Liver (tissue), 9 donors: ENCODE data around the gene NDUFS7. TPM values are rescaled to one million over a fixed set of nuclear protein-coding genes. Genes with fewer than 3 reads are reported as not detected.

Experiments
- DNase-seq: peaks from one replicate; pipeline ENCODE4 v3.0.0-alpha.2; 2017; ENCODE audit warnings: low spot score
- H3K27ac ChIP-seq, 2 donors: one replicate each; pipeline ENCODE4 v1.7.0; 2013; ENCODE audit warnings: inconsistent platforms in 2 of 2, low read length in 2 of 2, control low read depth in 1 of 2, low read depth in 1 of 2, mild to moderate bottlenecking in 1 of 2
- H3K27me3 ChIP-seq, 4 donors: one replicate each; pipeline versions ENCODE4 v1.6.1 to v1.7.0; 2013; ENCODE audit warnings: low read length in 3 of 4, inconsistent platforms in 1 of 4, mild to moderate bottlenecking in 1 of 4, moderate library complexity in 1 of 4; ENCODE audit not compliant: control insufficient read depth in 4 of 4, insufficient read depth in 4 of 4
- H3K36me3 ChIP-seq, 4 donors: one replicate each; pipeline versions ENCODE4 v1.6.1 to v1.7.0; 2013; ENCODE audit warnings: low read length in 3 of 4, mild to moderate bottlenecking in 3 of 4, low read depth in 1 of 4, moderate library complexity in 1 of 4; ENCODE audit not compliant: control insufficient read depth in 4 of 4, insufficient read depth in 3 of 4
- H3K4me1 ChIP-seq, 4 donors: one replicate each; pipeline versions ENCODE4 v1.6.1 to v1.7.0; 2013; ENCODE audit warnings: low read length in 3 of 4, mild to moderate bottlenecking in 3 of 4, moderate library complexity in 1 of 4; ENCODE audit not compliant: control insufficient read depth in 4 of 4, insufficient read depth in 4 of 4
- H3K4me3 ChIP-seq, 3 donors: one replicate each; pipeline versions ENCODE4 v1.6.1 to v1.7.0; 2013; ENCODE audit warnings: low read length in 3 of 3, control low read depth in 1 of 3, low read depth in 1 of 3, mild to moderate bottlenecking in 1 of 3
- H3K9ac ChIP-seq, 2 donors: one replicate each; pipeline ENCODE4 v1.7.0; 2013; ENCODE audit warnings: low read length in 2 of 2, mild to moderate bottlenecking in 2 of 2, moderate library complexity in 2 of 2, control low read depth in 1 of 2, low read depth in 1 of 2
- H3K9me3 ChIP-seq, 4 donors: one replicate each; pipeline versions ENCODE4 v1.6.1 to v1.7.0; 2013; ENCODE audit warnings: low read length in 3 of 4; ENCODE audit not compliant: control insufficient read depth in 4 of 4
- EGR1 ChIP-seq, 2 donors: IDR thresholded peaks; 2 replicates each; pipeline ENCODE4 v1.6.1; 2016 to 2018; ENCODE audit warnings: antibody characterized with exemption in 2 of 2, low read depth in 2 of 2
- FOXA2 ChIP-seq: IDR thresholded peaks from 2 replicates; pipeline ENCODE4 v1.6.1; 2016; ENCODE audit warnings: antibody characterized with exemption
- GABPA ChIP-seq, 2 donors: IDR thresholded peaks in 1 of 2; conservative IDR thresholded peaks in 1 of 2; 2 replicates each; pipeline ENCODE4 v1.6.1; 2016; ENCODE audit warnings: antibody characterized with exemption in 2 of 2, mild to moderate bottlenecking in 1 of 2, moderate library complexity in 1 of 2
- HNF4G ChIP-seq: IDR thresholded peaks from 2 replicates; pipeline ENCODE4 v1.6.1; 2016; ENCODE audit warnings: antibody characterized with exemption
- NR2F2 ChIP-seq: IDR thresholded peaks from 2 replicates; pipeline ENCODE4 v1.6.1; 2016; ENCODE audit warnings: antibody characterized with exemption
- RAD21 ChIP-seq, 2 donors: IDR thresholded peaks; 2 replicates each; pipeline ENCODE4 v1.6.1; 2016; ENCODE audit warnings: antibody characterized with exemption in 2 of 2, mild to moderate bottlenecking in 2 of 2
- REST ChIP-seq: IDR thresholded peaks from 2 replicates; pipeline ENCODE4 v1.6.1; 2016; ENCODE audit warnings: antibody characterized with exemption, mild to moderate bottlenecking
- RXRA ChIP-seq, 2 donors: IDR thresholded peaks; 2 replicates each; pipeline ENCODE4 v1.6.1; 2017 to 2018; ENCODE audit warnings: antibody characterized with exemption in 2 of 2, mild to moderate bottlenecking in 1 of 2
- SP1 ChIP-seq: IDR thresholded peaks from 2 replicates; pipeline ENCODE4 v1.6.1; 2018; ENCODE audit warnings: antibody characterized with exemption, mild to moderate bottlenecking
- TAF1 ChIP-seq: conservative IDR thresholded peaks from 2 replicates; pipeline ENCODE4 v1.6.1; 2016; ENCODE audit warnings: antibody characterized with exemption, mild to moderate bottlenecking
- YY1 ChIP-seq: IDR thresholded peaks from 2 replicates; pipeline ENCODE4 v1.6.1; 2016; ENCODE audit warnings: antibody characterized with exemption, mild to moderate bottlenecking
- whole genome bisulfite sequencing: extraction: QIAGEN DNeasy Blood & Tissue Kit; methylation state at CpG from one replicate; pipeline ENCODE4 v1.1.7; 2013; 5-methylcytosine and 5-hydroxymethylcytosine counted together
- polyA plus RNA-seq, 2 donors: library from polyadenylated mRNA; stranded (reverse) in 1 of 2; unstranded in 1 of 2; fragments of 200-250 nt in 1 of 2; fragments of >200 nt in 1 of 2; fragmentation: Nextera tagmentation in 1 of 2; extraction: Ambion mirVana in 1 of 2; gene quantifications; one replicate each; pipeline versions ENCODE4 v1.2.1 to v1.2.3, GENCODE V29; 2013 to 2015
- total RNA-seq, 2 donors: library from RNA; depleted of rRNA; stranded (reverse); fragments of >200 nt; gene quantifications; one replicate each; pipeline ENCODE4 v1.2.3, GENCODE V29; 2014
- TF ChIP-seq, protein P1 (sequence below): fragments of 150-350 bp; IDR thresholded peaks from 2 replicates; pipeline ENCODE4 v1.5.1; 2017; ENCODE audit warnings: improper control_type of control experiment, low read depth, low read length; ENCODE audit not compliant: missing input control
- TF ChIP-seq, protein P2 (sequence below): IDR thresholded peaks from 2 replicates; pipeline ENCODE4 v1.6.1; 2016; ENCODE audit warnings: antibody characterized with exemption
- donor health status: healthy.
- donor health status: healthy.
- donor health status: healthy.
- donor health status: healthy.
- donor health status: healthy.

Gene NDUFS7
- total and polyA plus RNA-seq, 4 donors = 54.4 to 185 (median 128) TPM

- no peak for TF ChIP-seq SP1
- no peak for TF ChIP-seq YY1
- no peak for TF ChIP-seq GABPA (IDR thresholded peaks at IDR 0.05 in 1 of 2, conservative IDR thresholded peaks at IDR 0.05 in 1 of 2)
- TF ChIP-seq FOXA2 = no peak
- TF ChIP-seq TAF1 = no peak
- no peak for TF ChIP-seq NR2F2
- TF ChIP-seq RAD21 (IDR thresholded peaks at IDR 0.05) = no peak
Measured at GRCh38 chr19:1410136-1410786, 26.6 kb downstream of the NDUFS7 start (continued).

DNA sequence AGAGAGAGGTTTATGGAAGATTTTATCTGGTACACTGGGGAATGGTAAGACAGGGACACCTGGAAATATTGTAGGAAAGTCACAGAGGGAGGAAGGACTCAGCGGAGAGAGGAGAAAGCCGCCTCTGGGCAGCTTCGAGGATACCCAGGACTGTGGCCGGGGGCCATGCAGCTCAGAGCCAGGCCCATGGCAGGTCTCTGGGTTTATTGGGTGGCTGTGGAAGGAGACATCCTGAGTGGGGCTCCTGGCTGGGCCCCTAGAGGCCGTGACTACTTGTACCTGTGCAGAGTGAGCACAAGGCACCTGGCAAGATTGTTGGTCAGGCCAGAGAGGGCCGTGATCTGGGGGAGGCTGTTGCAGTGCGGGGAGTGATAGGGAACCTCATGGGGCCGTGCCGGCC lies 27.1 kb downstream of the NDUFS7 start:
- 86% methylated on average over 9 of the region's 9 CpGs for WGBS
- Histone ChIP-seq H3K9ac (peak overlapping the region in 1 of 2 donors; percentile 6), H3K36me3 (peaks cover 0 to 5% (median 0%) of the 10 kb centered on the region in 4 donors), H3K9me3 (no peaks in the 10 kb centered on the region), H3K4me1 (peaks cover 34 to 64% (median 56%) of the 10 kb centered on the region in 4 donors), H3K27ac (peak overlapping the region; percentile 62 to 67), H3K27me3 (no peaks in the 10 kb centered on the region), H3K4me3 (no peak overlapping the region)
- no peak for TF ChIP-seq REST
- TF ChIP-seq GABPA (IDR thresholded peaks at IDR 0.05 in 1 of 2, conservative IDR thresholded peaks at IDR 0.05 in 1 of 2) = no peak
- no peak for TF ChIP-seq RAD21 (IDR thresholded peaks at IDR 0.05)
- TF ChIP-seq HNF4G = no peak
- TF ChIP-seq TAF1 = no peak
- TF ChIP-seq FOXA2 = no peak
- no peak for TF ChIP-seq NR2F2
- TF ChIP-seq EGR1 (IDR thresholded peaks at IDR 0.05; ENCODE audit: low read depth in 2 of 2) = no peak
- TF ChIP-seq, protein P1, sequence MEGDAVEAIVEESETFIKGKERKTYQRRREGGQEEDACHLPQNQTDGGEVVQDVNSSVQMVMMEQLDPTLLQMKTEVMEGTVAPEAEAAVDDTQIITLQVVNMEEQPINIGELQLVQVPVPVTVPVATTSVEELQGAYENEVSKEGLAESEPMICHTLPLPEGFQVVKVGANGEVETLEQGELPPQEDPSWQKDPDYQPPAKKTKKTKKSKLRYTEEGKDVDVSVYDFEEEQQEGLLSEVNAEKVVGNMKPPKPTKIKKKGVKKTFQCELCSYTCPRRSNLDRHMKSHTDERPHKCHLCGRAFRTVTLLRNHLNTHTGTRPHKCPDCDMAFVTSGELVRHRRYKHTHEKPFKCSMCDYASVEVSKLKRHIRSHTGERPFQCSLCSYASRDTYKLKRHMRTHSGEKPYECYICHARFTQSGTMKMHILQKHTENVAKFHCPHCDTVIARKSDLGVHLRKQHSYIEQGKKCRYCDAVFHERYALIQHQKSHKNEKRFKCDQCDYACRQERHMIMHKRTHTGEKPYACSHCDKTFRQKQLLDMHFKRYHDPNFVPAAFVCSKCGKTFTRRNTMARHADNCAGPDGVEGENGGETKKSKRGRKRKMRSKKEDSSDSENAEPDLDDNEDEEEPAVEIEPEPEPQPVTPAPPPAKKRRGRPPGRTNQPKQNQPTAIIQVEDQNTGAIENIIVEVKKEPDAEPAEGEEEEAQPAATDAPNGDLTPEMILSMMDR = no peak
- no peak for DNase-seq

GRCh38 chr19:1411255-1412191 lies 27.8 kb downstream of the NDUFS7 start:
- WGBS = 77% methylated on average over 29 of the region's 29 CpGs
- Histone ChIP-seq H3K27ac (peak overlapping the region; percentile 62 to 67), H3K4me1 (peaks cover 39 to 67% (median 60%) of the 10 kb centered on the region in 4 donors), H3K36me3 (peaks cover 0 to 7% (median 0%) of the 10 kb centered on the region in 4 donors), H3K27me3 (no peaks in the 10 kb centered on the region), H3K4me3 (no peak overlapping the region), H3K9me3 (no peaks in the 10 kb centered on the region), H3K9ac (peak overlapping the region in 1 of 2 donors; percentile 6)
- DNase-seq = no peak
- TF ChIP-seq FOXA2 (no peak), RXRA (IDR thresholded peaks at IDR 0.05) (no peak), NR2F2 (no peak), YY1 (no peak), HNF4G (no peak)
- TF ChIP-seq, protein P2, sequence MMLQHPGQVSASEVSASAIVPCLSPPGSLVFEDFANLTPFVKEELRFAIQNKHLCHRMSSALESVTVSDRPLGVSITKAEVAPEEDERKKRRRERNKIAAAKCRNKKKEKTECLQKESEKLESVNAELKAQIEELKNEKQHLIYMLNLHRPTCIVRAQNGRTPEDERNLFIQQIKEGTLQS = no peak
